GM12865 (cell line): ENCODE results near the gene RAP1GAP2.
A peak's percentile ranks its signal among the peaks of the same experiment; 100 is the strongest.

ENCODE experiments used
- DNase-seq: peaks from one replicate; pipeline ENCODE4 v3.0.0; 2010; ENCODE audit warnings: low read depth
- H3K4me3 ChIP-seq: 2 replicates; pipeline ENCODE4 v1.5.1; 2011; ENCODE audit warnings: mild to moderate bottlenecking, low read depth, low read length, control low read depth
- TF ChIP-seq, protein P1 (sequence below): IDR thresholded peaks from 2 replicates; pipeline ENCODE4 v1.5.1; 2011; ENCODE audit warnings: low read length, control low read depth, low read depth, inconsistent platforms; ENCODE audit not compliant: insufficient read depth; ENCODE audit errors: missing control alignments

Gene RAP1GAP2

DNA sequence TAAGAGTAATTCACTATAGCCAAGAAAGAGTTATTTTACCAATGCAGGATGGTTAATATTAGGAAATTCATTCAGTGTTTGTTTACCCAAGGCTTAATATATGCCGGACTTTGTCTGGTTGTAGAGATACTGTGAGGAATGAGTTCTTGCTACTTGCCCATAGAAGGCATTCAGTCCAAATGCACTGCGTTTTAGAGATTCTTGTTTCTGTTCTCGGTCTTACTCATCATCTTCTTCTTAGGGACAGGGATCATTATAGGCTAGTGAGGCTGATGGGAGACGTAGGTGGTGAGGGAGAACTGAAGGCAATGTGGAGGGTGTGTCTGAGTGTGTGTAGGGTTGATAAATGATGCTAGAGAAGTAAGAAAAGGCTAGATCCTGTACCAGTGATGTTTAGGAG lies 176.5 kb downstream of the RAP1GAP2 start:
- no peak overlapping the region for H3K4me3 ChIP-seq
- peak; percentile 14 for DNase-seq
- TF ChIP-seq, protein P1, sequence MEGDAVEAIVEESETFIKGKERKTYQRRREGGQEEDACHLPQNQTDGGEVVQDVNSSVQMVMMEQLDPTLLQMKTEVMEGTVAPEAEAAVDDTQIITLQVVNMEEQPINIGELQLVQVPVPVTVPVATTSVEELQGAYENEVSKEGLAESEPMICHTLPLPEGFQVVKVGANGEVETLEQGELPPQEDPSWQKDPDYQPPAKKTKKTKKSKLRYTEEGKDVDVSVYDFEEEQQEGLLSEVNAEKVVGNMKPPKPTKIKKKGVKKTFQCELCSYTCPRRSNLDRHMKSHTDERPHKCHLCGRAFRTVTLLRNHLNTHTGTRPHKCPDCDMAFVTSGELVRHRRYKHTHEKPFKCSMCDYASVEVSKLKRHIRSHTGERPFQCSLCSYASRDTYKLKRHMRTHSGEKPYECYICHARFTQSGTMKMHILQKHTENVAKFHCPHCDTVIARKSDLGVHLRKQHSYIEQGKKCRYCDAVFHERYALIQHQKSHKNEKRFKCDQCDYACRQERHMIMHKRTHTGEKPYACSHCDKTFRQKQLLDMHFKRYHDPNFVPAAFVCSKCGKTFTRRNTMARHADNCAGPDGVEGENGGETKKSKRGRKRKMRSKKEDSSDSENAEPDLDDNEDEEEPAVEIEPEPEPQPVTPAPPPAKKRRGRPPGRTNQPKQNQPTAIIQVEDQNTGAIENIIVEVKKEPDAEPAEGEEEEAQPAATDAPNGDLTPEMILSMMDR, result no peak

DNA sequence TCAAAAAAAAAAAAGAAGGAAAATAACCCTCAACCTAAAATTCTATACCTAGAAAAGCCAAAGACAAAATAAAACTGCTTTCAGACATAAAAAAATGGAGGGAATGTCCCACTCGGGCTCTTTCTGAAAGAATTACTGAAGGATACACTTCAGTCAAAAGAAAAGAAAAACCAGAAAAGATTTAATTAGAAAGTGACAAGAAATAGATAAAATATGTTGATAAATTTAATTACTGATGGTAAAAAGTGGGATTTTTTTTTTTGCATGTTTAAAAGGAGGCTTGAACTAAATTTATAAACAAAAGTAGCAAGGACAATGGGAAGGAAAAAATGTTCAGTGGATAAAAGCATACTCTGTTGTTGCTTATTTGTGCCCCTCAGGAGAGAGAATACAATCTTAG lies 178.1 kb downstream of the RAP1GAP2 start:
- DNase-seq, result no peak
- TF ChIP-seq, protein P1, result no peak

GRCh38 chr17:2975469-2975958 lies 179.3 kb downstream of the RAP1GAP2 start:
- TF ChIP-seq, protein P1, result no peak
- DNase-seq, result no peak
- no peak overlapping the region for H3K4me3 ChIP-seq

More for the DNA sequence above, 178.1 kb downstream of the RAP1GAP2 start:
- H3K4me3 ChIP-seq, result no peak overlapping the region

GRCh38 chr17:2977157-2977556 lies 180.9 kb downstream of the RAP1GAP2 start:
- TF ChIP-seq, protein P1, result no peak
- no peak overlapping the region for H3K4me3 ChIP-seq
- no peak for DNase-seq

- TF ChIP-seq, protein P1, result no peak
- no peak for DNase-seq
- no peak overlapping the region for H3K4me3 ChIP-seq
These were observed 181.9 kb downstream of the RAP1GAP2 start for GRCh38 chr17:2978116-2978515.

DNA sequence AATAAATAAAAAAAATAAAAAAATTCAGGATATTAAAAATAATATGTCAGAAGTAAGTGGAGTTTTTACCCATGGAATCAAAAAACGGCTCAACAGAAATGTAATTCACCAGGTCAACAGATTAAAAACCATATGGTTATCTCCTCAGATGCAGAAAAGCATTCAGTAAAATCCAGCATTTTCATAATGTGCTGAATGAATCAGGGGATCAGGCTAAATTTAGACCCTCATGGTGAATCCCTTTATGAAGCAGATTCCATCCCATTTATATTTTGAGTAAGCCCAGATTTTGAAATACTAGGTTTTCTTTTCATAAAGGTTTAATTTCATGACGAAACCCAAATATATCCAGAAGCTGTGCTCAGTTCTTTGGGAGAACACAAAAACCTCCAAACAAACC lies 182.8 kb downstream of the RAP1GAP2 start:
- no peak overlapping the region for H3K4me3 ChIP-seq
- no peak for DNase-seq
- TF ChIP-seq, protein P1, result no peak

- TF ChIP-seq, protein P1, result no peak
- H3K4me3 ChIP-seq, result no peak overlapping the region
- DNase-seq, result no peak
These were observed 184.1 kb downstream of the RAP1GAP2 start for GRCh38 chr17:2980211-2980903.
